Heart left ventricle (tissue), 13 donors: ENCODE measurements around the gene AURKAIP1.

Experiments used
- CTCF ChIP-seq, 12 donors: fragments of 200-600 bp; sonication (generic) in 4 of 12; IDR thresholded peaks; one replicate each; pipeline versions ENCODE4 v1.5.0 to v1.8.0; 2018 to 2022; ENCODE audit warnings: antibody characterized with exemption in 12 of 12, mild to moderate bottlenecking in 5 of 12
- POLR2A ChIP-seq, 2 donors: fragments of 450-650 bp; IDR thresholded peaks; one replicate each; pipeline ENCODE4 v1.6.1; 2017; ENCODE audit warnings: antibody characterized with exemption in 2 of 2, mild to moderate bottlenecking in 2 of 2, moderate library complexity in 2 of 2
- donor health status: ischemic (EF 13 %, LVEDD 7.1; RV severe dilation, severe dysfunction).
- donor health status: DM: no; HTN: yes; CAD: no.
- donor health status: DM: no; HTN: no; CAD: no.
- donor health status: ischemic (EF 25% LVEDD 6.9; RV normal size, moderate dysfunction).
- donor health status: ischemic (EF 25% LVEDD 5.7; RV mildly dilated, moderate dysfunction).
- donor health status: ischemic (EF 35%, LVEDD 5.7; RV mildly dilated, moderate dysfunction).
- donor health status: nonischemic (EF 11% LVEDD 7.7; RV severe dilation, severe dysfunction).
- donor health status: DM: yes; HTN: yes; CAD: no.
- donor health status: PGD.
- donor health status: ischemic (EF 29% LVEDD 5.4; RV normal size, mild dysfunction).
- donor health status: nonischemic (EF 23%, LVEDD 6.1; RV moderate dilation, normal function).

GRCh38 chr1:1376551-1377226, 1.7 kb upstream of the AURKAIP1 start:
- TF ChIP-seq CTCF (IDR thresholded peaks at IDR 0.05) (no peak), POLR2A (IDR thresholded peaks at IDR 0.05) (no peak)
